Mucosa of descending colon (tissue), 3 donors: Measurements from ENCODE around the gene PREPL. TPM values are rescaled to one million over a fixed set of nuclear protein-coding genes. Genes with fewer than 3 reads are reported as not detected.
"Not testable (repeated sequence)": the region's sequence is repeated elsewhere in the genome, so short reads cannot be mapped to it uniquely, and the experiment has no call there.

Source experiments
- ATAC-seq: fragments of 200-7000 bp; cut with Tn5 transposase; one replicate; pipeline ENCODE4 v1.9.1; 2020; ENCODE audit warnings: mild to moderate bottlenecking, moderate library complexity
- DNase-seq, 3 donors: peaks; one replicate each; pipeline ENCODE4 v3.0.0-alpha.2; 2020
- H3K36me3 ChIP-seq: fragments of 200-600 bp; one replicate; pipeline ENCODE4 v1.8.0; 2021; ENCODE audit warnings: low read depth, mild to moderate bottlenecking
- H3K4me1 ChIP-seq: fragments of 200-600 bp; one replicate; pipeline ENCODE4 v1.8.0; 2021; ENCODE audit warnings: low read depth, mild to moderate bottlenecking
- H3K4me3 ChIP-seq: fragments of 200-600 bp; one replicate; pipeline ENCODE4 v1.8.0; 2021; ENCODE audit warnings: mild to moderate bottlenecking
- H3K9me3 ChIP-seq: fragments of 200-600 bp; one replicate; pipeline ENCODE4 v1.8.0; 2021; ENCODE audit warnings: mild to moderate bottlenecking
- intact Hi-C, 2 donors: fragments of 100-400 bp; cut with DNase I in 1 of 2; cut with micrococcal nuclease in 1 of 2; formaldehyde crosslinking; loops; one replicate each; pipeline versions ENCODE4 v1.11.0 to v1.11.1; 2022; cut with DNase I, micrococcal nuclease
- total RNA-seq, 3 donors: library from RNA; stranded (reverse); fragmentation: NEBNext Ultra II Directional in 2 of 3; extraction: Animal tissue kit (Norgen Biotek cat#: 25700) in 2 of 3; gene quantifications; one replicate each; pipeline versions ENCODE4 v1.2.1 to v1.2.4, GENCODE V29; 2021 to 2023
- TF ChIP-seq, protein P1 (sequence below): fragments of 200-600 bp; IDR thresholded peaks from one replicate; pipeline ENCODE4 v1.8.0; 2022; ENCODE audit warnings: antibody characterized with exemption, mild to moderate bottlenecking
- donor health status: DM: no; HTN: no; CAD: no; lungs with moderate emphysema.
- donor health status: DM: no; HTN: no; CAD: no.
- donor health status: DM: no; HTN: yes; CAD: no.

The PREPL gene
- total RNA-seq, 3 donors from 2014 or later = 32.5 to 48.7 (median 32.5) TPM

DNA sequence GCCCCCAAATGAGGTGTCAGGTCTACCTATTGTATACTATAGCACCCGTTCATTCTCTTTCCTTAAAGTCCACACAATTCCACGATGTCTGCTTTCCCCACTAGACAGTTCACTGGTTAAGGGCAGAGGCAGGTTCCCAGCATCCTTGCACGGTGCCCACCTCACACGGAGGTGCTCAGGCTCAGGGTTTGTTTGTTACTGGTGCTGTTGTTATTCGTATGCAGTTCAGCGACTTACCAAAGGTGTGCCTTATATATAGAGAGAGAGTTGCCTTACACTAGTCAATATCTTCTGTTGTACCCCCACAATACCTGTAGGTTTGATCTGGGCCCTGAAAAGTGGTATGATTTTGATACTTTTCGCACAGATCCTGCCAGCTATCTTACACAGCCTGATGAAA lies 55.4 kb downstream of the PREPL start:
- no peak overlapping the region for H3K4me3 ChIP-seq
- no peaks in the 10 kb centered on the region for H3K4me1 ChIP-seq
- ATAC-seq = no peak
- H3K9me3 ChIP-seq = peaks cover 16% of the 10 kb centered on the region
- intact Hi-C loops = no loop called here
- TF ChIP-seq, protein P1, sequence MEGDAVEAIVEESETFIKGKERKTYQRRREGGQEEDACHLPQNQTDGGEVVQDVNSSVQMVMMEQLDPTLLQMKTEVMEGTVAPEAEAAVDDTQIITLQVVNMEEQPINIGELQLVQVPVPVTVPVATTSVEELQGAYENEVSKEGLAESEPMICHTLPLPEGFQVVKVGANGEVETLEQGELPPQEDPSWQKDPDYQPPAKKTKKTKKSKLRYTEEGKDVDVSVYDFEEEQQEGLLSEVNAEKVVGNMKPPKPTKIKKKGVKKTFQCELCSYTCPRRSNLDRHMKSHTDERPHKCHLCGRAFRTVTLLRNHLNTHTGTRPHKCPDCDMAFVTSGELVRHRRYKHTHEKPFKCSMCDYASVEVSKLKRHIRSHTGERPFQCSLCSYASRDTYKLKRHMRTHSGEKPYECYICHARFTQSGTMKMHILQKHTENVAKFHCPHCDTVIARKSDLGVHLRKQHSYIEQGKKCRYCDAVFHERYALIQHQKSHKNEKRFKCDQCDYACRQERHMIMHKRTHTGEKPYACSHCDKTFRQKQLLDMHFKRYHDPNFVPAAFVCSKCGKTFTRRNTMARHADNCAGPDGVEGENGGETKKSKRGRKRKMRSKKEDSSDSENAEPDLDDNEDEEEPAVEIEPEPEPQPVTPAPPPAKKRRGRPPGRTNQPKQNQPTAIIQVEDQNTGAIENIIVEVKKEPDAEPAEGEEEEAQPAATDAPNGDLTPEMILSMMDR = no peak
- no peaks in the 10 kb centered on the region for H3K36me3 ChIP-seq
- no peak for DNase-seq

DNA sequence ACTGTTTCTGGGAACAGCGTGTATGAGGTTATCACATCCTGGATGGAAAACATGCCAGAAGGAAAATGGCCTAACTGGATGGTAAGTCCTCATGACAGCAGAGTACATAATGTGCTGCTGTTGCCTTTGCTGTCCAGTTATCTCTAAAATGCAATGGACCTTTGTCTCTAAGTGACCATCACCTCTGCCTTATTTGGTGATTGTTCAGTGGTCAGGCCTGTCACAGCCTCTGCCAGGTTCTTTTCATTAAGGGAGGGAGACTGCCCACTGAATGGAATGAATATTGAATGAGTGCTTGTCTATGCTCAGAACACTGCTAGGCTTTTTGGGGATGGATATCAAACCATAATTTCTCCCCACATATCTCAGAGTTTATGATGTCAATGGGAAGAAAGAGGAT lies 57.0 kb downstream of the PREPL start:
- intact Hi-C loops = no loop called here
- TF ChIP-seq, protein P1 = no peak
- no peak for ATAC-seq

DNA sequence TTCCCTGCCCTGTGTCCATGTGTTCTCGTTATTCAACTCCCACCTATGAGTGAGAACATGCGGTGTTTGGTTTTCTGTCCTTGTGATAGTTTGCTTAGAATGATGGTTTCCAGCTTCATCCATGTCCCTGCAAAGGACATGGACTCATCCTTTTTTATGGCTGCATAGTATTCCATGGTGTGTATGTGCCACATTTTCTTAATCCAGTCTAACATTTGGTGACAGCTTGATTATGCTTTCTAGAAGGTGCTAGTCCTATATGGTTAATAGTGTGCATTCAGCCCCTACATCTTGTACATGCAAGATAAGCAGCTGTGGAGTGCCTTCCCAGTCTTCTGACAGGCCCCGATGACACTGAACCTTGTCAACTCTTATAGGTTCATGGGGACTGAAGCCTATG lies 57.5 kb downstream of the PREPL start:
- intact Hi-C loops, ATAC-seq, H3K4me3 ChIP-seq: not testable (repeated sequence)

More for the DNA sequence above, 57.0 kb downstream of the PREPL start:
- H3K36me3 ChIP-seq = no peaks in the 10 kb centered on the region
- no peak overlapping the region for H3K4me3 ChIP-seq
- H3K4me1 ChIP-seq = no peaks in the 10 kb centered on the region
- DNase-seq = no peak
- H3K9me3 ChIP-seq = no peaks in the 10 kb centered on the region

DNA sequence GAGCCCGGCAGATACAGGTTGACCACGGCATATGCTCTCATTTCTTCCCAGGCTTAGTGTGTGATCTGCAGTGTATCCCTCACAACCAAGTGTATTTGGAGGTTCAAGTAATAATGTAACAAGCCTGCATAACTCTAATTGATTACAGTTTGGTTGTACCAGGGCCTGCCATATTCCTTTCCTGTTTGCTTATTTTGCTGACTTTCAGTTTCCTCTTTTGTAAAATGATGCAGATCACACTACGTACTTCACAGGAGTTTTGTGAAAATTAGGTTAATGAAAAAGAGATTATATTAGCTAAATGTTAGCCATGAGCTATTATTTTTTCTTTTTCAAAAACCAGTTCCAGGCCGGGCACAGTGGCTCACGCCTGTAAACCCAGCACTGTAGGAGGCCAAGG lies 60.2 kb downstream of the PREPL start:
- Histone ChIP-seq H3K4me3 (no peak overlapping the region), H3K4me1 (no peaks in the 10 kb centered on the region), H3K9me3 (no peaks in the 10 kb centered on the region), H3K36me3 (no peaks in the 10 kb centered on the region)
- intact Hi-C loops = no loop called here
- TF ChIP-seq, protein P1 = no peak
- no peak for ATAC-seq
- no peak for DNase-seq

More for the DNA sequence above, 57.5 kb downstream of the PREPL start:
- not testable (repeated sequence) for H3K9me3 ChIP-seq, DNase-seq, H3K4me1 ChIP-seq, H3K36me3 ChIP-seq

DNA sequence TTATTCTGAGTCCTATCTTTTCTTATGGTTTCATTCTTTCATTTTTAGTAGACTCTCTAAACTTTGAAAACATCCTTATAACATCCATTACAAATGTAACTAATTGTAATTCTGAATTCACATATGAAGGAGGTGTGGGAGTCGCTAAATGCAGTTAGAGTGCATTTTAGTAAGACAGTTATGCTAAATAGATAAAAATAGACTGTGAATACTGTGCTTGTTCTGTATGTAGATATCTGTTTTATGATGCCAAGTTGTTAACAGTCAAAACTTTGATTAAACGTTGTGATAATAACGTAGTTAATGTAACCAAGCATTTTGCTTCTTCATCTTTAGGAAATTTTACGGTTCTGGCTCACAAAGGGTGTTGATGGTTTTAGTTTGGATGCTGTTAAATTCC lies 61.7 kb downstream of the PREPL start:
- ATAC-seq = no peak
- Histone ChIP-seq H3K36me3 (no peaks in the 10 kb centered on the region), H3K4me3 (no peak overlapping the region), H3K4me1 (no peaks in the 10 kb centered on the region), H3K9me3 (no peaks in the 10 kb centered on the region)
- TF ChIP-seq, protein P1 = no peak
- no peak for DNase-seq
- intact Hi-C loops = no loop called here

DNA sequence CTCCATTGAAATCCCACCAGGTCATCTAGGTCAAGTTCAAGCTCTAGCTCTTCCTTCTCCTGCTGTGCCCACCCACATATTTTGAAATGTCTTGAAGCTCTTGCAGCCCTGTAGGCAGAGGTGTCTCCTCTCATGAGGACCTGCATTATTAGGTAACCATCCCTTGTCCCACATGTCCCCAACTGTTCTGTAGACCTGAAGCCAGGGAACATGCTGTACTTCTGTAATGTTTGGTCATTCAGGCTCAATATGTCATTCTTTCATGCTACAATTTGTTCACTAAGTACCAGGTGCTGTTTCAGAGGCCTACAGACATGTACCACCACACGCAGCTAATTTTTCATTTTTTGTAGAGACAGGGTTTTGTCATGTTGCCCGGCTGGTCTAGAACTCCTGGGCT lies 63.9 kb downstream of the PREPL start:
- no peaks in the 10 kb centered on the region for H3K9me3 ChIP-seq
- intact Hi-C loops = no loop called here
- no peaks in the 10 kb centered on the region for H3K4me1 ChIP-seq
- H3K4me3 ChIP-seq = no peak overlapping the region
- ATAC-seq (no peak), DNase-seq (no peak)
- TF ChIP-seq, protein P1 = no peak
- no peaks in the 10 kb centered on the region for H3K36me3 ChIP-seq
